Right lobe of liver (tissue), 6 donors: ENCODE measurements around the gene LECT2. TPM values are rescaled to one million over a fixed set of nuclear protein-coding genes. Genes with fewer than 3 reads are reported as not detected.

Experiments used
- ATAC-seq, 4 donors: fragments of 200-7000 bp; cut with Tn5 transposase; one replicate each; pipeline ENCODE4 v1.9.1; 2020; ENCODE audit warnings: mild to moderate bottlenecking in 4 of 4, moderate library complexity in 4 of 4
- DNase-seq, 3 donors: peaks; one replicate each; pipeline ENCODE4 v3.0.0-alpha.2; 2020
- H3K27ac ChIP-seq, 3 donors: fragments of 200-600 bp; one replicate each; pipeline ENCODE4 v1.8.0; 2022
- H3K27me3 ChIP-seq, 2 donors: fragments of 200-600 bp; one replicate each; pipeline ENCODE4 v1.8.0; 2022
- H3K36me3 ChIP-seq, 4 donors: fragments of 200-600 bp; sonication (generic) in 1 of 4; one replicate each; pipeline versions ENCODE4 v1.5.1 to v1.8.0; 2017 to 2022; ENCODE audit warnings: control low read depth in 1 of 4
- H3K4me1 ChIP-seq, 4 donors: fragments of 200-600 bp; sonication (generic) in 1 of 4; one replicate each; pipeline versions ENCODE4 v1.5.1 to v1.8.0; 2017 to 2022; ENCODE audit warnings: control low read depth in 1 of 4
- H3K4me3 ChIP-seq, 3 donors: fragments of 200-600 bp; one replicate each; pipeline ENCODE4 v1.8.0; 2022
- H3K9me3 ChIP-seq, 4 donors: fragments of 200-600 bp; sonication (generic) in 1 of 4; one replicate each; pipeline versions ENCODE4 v1.5.1 to v1.8.0; 2017 to 2022; ENCODE audit warnings: control low read depth in 1 of 4
- POLR2A ChIP-seq: fragments of 450-650 bp; IDR thresholded peaks from one replicate; pipeline ENCODE4 v1.6.1; 2017; ENCODE audit warnings: antibody characterized with exemption, mild to moderate bottlenecking
- WGBS: methylation state at CpG from one replicate; pipeline ENCODE4 v1.1.6; 2018; ENCODE audit warnings: low coverage, low lambda C conversion rate; ENCODE audit not compliant: insufficient coverage; ENCODE audit errors: missing lambda C conversion rate; 5-methylcytosine and 5-hydroxymethylcytosine counted together
- intact Hi-C, 2 donors: fragments of 100-400 bp; cut with DNase I; formaldehyde crosslinking; loops; one replicate each; pipeline versions ENCODE4 v1.11.2 to v1.14.1; 2022
- total RNA-seq, 6 experiments: library from RNA; depleted of rRNA in 2 of 6; stranded (reverse); fragments of >200 nt in 2 of 6; fragmentation: NEBNext Ultra II Directional in 3 of 6; extraction: Animal tissue kit (Norgen Biotek cat#: 25700) in 3 of 6; gene quantifications; one replicate each; pipeline versions ENCODE4 v1.1.0 to v1.2.4, GENCODE V29; 2016 to 2023
- TF ChIP-seq, protein P1 (sequence below), 4 donors: fragments of 200-600 bp in 3 of 4; fragments of 450-650 bp in 1 of 4; IDR thresholded peaks; one replicate each; pipeline versions ENCODE4 v1.5.1 to v1.8.0; 2016 to 2022; ENCODE audit warnings: antibody characterized with exemption in 4 of 4, mild to moderate bottlenecking in 2 of 4
- donor health status: DM: no; HTN: yes; CAD: no.
- donor health status: DM: no; HTN: no; CAD: no.
- donor health status: DM: no; HTN: no; CAD: no.
- donor health status: DM: no; HTN: yes; CAD: no.
- donor health status: DM: no; HTN: yes; CAD: no.

The LECT2 gene
- total RNA-seq, 6 experiments from 2014 or later = 6.0 to 66.7 (median 43.7) TPM

DNA sequence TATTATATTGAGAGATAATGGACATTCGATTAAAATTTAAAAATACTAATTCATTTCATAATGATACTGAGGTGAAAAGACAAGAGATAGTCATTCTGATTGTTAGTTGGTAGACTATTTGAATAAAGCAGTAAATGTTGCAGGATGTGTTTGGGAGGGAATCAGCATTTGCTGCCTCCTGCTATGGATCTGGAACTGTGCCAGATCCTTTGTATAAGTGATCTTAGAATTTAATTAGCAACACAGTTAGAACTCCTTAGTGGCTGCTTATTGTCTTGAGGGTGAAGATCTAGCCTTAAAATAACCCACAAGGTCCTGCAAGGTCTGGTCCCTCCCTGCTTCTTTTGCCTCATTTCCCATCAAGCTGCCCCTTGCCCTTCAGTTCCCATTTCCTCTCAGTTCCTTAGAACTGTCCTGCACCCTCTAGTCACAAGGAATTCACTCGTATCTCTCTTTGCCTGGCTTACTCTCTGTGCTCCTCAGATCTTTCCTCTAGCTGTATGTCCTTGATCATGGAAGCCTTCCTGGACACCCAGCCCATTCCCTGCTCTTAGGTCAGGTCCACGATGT, 12.5 kb downstream of the LECT2 start:
- WGBS = 65% methylated on average over 3 of the region's 3 CpGs

DNA sequence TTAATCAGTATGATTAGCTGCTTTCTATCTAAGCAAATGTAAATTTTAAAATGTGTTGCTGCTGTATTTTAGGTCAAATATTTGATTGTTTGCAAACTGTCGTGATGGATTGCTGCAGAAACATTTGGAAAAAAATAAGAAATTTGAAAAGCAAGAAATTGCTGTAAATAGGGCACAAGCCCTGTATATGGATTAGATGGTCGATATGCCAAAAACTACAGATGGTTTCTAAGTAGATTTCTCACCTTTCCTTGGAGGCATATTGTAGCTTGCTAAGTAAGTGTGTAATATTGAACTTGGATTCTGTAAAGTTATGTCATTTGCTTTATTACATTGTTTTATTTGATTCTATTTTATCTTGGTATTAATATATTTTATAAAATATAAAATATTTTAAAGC, 13.1 kb downstream of the LECT2 start:
- WGBS = 68% methylated on average over 2 of the region's 2 CpGs
- no peak for DNase-seq
- Histone ChIP-seq H3K4me3 (no peak overlapping the region), H3K9me3 (no peaks in the 10 kb centered on the region), H3K27me3 (no peaks in the 10 kb centered on the region), H3K27ac (no peak overlapping the region), H3K36me3 (no peaks in the 10 kb centered on the region), H3K4me1 (peaks cover 0 to 4% (median 0%) of the 10 kb centered on the region in 4 donors)
- intact Hi-C loops = no loop called here
- TF ChIP-seq, protein P1, sequence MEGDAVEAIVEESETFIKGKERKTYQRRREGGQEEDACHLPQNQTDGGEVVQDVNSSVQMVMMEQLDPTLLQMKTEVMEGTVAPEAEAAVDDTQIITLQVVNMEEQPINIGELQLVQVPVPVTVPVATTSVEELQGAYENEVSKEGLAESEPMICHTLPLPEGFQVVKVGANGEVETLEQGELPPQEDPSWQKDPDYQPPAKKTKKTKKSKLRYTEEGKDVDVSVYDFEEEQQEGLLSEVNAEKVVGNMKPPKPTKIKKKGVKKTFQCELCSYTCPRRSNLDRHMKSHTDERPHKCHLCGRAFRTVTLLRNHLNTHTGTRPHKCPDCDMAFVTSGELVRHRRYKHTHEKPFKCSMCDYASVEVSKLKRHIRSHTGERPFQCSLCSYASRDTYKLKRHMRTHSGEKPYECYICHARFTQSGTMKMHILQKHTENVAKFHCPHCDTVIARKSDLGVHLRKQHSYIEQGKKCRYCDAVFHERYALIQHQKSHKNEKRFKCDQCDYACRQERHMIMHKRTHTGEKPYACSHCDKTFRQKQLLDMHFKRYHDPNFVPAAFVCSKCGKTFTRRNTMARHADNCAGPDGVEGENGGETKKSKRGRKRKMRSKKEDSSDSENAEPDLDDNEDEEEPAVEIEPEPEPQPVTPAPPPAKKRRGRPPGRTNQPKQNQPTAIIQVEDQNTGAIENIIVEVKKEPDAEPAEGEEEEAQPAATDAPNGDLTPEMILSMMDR (IDR thresholded peaks at IDR 0.05) = no peak
- no peak for TF ChIP-seq POLR2A
- ATAC-seq = no peak

More for the DNA sequence above, 12.5 kb downstream of the LECT2 start:
- H3K4me1 ChIP-seq = peaks cover 0 to 4% (median 0%) of the 10 kb centered on the region in 4 donors
- no peak overlapping the region for H3K27ac ChIP-seq
- H3K27me3 ChIP-seq = no peaks in the 10 kb centered on the region
- no peak for ATAC-seq
- DNase-seq = no peak
- H3K4me3 ChIP-seq = no peak overlapping the region
- H3K36me3 ChIP-seq = peaks cover 0 to 5% (median 0%) of the 10 kb centered on the region in 4 donors
- no peaks in the 10 kb centered on the region for H3K9me3 ChIP-seq
- intact Hi-C loops = no loop called here
- TF ChIP-seq, protein P1 (IDR thresholded peaks at IDR 0.05) = no peak
- no peak for TF ChIP-seq POLR2A

DNA sequence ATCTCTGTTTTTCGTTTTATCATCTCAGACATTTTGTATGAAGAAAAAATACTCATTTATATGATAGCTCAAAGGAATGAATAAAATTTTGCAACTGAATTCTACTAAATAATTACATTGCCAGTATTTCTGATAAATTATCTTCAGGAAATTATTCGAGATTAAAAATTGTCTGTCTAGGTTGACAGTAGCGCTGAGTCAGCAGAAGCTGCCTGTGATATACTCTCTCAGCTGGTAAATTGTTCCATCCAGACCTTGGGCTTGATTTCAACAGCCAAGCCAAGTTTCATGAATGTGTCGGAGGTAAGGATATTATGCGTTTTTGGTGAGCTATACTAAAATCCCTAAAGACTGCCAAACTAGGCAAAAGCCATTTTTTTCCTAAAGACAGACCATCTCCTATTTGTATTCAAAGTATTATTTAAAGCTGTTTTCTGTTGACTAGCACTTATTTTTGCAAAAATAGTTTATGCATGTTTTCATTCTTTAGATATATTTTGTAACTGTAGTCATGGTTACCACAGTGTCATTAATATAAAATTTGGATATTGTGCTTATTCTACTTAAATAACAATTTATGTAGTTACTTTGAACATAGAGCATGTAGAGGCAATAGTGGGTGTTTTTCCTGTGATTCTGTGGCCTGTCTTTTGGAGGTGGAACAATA, 17.4 kb downstream of the LECT2 start:
- Histone ChIP-seq H3K27me3 (no peaks in the 10 kb centered on the region), H3K4me1 (no peaks in the 10 kb centered on the region), H3K9me3 (no peaks in the 10 kb centered on the region), H3K36me3 (no peaks in the 10 kb centered on the region), H3K27ac (no peak overlapping the region), H3K4me3 (no peak overlapping the region)
- 72% methylated on average over 5 of the region's 5 CpGs for WGBS
- ATAC-seq (no peak), DNase-seq (no peak)
- TF ChIP-seq POLR2A = no peak
- TF ChIP-seq, protein P1 (IDR thresholded peaks at IDR 0.05) = no peak
- intact Hi-C loops = no loop called here

DNA sequence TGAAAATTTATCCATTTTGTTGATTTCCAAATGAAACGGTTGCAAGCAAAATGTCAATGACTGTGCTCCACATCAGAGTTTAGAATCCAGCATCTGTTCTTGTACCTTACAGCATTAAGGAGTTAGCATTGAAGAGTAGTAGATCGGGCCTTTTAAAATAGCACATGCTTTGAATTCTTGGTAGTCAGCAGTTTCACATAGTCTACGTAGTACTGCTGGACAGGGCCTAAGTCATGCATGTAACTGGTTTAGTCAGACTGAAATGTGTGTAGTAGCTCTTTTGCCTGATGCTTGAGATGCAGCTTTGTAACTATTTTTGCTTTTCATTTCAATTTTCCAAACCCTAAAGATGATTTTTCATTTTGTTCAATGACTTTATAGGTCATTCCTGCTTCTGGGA, 19.8 kb downstream of the LECT2 start:
- Histone ChIP-seq H3K27me3 (peaks cover 0 to 4% of the 10 kb centered on the region in 2 donors), H3K4me3 (no peak overlapping the region), H3K4me1 (peaks cover 0 to 4% (median 0%) of the 10 kb centered on the region in 4 donors), H3K36me3 (no peaks in the 10 kb centered on the region), H3K27ac (no peak overlapping the region), H3K9me3 (no peaks in the 10 kb centered on the region)
- ATAC-seq (no peak), DNase-seq (no peak)
- WGBS = 70% methylated on average over 3 of the region's 3 CpGs
- no peak for TF ChIP-seq POLR2A
- TF ChIP-seq, protein P1 (IDR thresholded peaks at IDR 0.05) = no peak
- intact Hi-C loops = no loop called here
